ENCODE measurements around the gene PLEKHA5.

DNA sequence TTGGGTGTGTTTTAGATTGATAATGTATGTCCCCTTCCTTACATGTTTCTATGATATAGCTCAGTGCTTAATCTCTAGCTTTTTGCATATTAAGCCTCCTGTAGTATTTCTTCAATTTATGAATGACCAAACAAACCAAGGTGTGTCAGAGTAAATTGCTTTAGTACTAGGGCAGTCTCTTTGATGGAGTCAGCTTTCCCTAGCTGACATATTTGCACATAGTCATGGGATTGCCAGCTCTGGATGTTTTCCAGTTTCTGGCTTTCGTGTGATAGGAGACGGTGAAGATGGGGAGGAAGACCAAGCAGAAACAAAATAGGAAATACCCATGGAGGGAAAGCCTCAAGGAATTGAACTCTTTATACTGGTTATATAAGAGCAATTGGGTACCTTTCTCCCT is 148.9 kb downstream of the PLEKHA5 start:
- TF ChIP-seq EP300 (IDR thresholded peaks at IDR 0.05) (no peak), CTCF (IDR thresholded peaks at IDR 0.05) (no peak)
